ENCODE data around the gene LRRC63. TPM values are rescaled to one million over a fixed set of nuclear protein-coding genes. Genes with fewer than 3 reads are reported as not detected.

Gene LRRC63
- total and polyA plus RNA-seq, 2 donors (not counting 3 experiments of a cell fraction or from before 2014, with no cell fraction given), result 0.04 TPM; not detected in 1

DNA sequence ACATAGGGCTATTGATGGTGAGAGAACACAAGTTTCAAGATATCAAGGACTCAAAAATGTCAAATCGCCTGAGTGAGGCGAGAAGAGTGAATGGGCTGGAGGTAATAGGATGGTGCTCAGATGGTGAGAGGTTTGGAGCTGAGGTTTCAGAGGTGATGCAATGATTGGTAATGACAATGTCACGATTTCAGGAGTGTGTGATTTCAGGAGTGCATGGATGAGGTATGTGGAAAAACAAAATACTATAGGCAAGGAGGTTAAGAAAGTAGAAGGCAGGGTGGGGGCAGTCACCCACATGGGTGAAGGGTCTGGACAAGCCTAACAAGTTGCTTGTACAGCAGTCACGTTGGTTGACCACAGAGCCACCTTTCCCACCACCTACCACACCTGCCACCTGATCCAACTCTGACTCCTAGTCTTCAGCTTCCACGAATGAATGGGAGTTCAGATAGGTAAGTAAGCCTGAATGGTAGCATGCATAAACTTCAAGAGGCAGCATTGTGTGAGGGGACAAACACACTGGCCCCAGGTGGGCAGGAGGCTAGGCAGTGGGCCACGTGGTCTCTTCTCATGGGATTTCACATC is 103.9 kb downstream of the LRRC63 start:
- Histone ChIP-seq H3K9me1 (replicated peaks; ENCODE audit: control insufficient read depth, extremely low read depth, insufficient read depth, low read length) (no peaks in the 10 kb centered on the region), H3K36me3 (ENCODE audit: control insufficient read depth in 2 of 2, extremely low read depth in 1 of 2, insufficient read depth in 2 of 2, low read length in 2 of 2) (no peaks in the 10 kb centered on the region), H3K4me1 (ENCODE audit: control insufficient read depth, extremely low read depth, insufficient read depth, low read length) (no peaks in the 10 kb centered on the region), H3K27me3 (ENCODE audit: control insufficient read depth in 2 of 2, insufficient read depth in 2 of 2, low read length in 2 of 2) (peaks cover 3 to 9% of the 10 kb centered on the region in 2 experiments), H3K27ac (ENCODE audit: insufficient read depth, low read depth, low read length) (no peak overlapping the region), H3K79me2 (ENCODE audit: control insufficient read depth, insufficient read depth, low read length) (no peaks in the 10 kb centered on the region), H3K4me3 (replicated peaks in 1 of 3; ENCODE audit: insufficient read depth in 1 of 3, low read depth in 1 of 3, low read length in 3 of 3) (no peak overlapping the region), H3K4me2 (ENCODE audit: insufficient read depth, low read length) (no peak overlapping the region), H3K9ac (replicated peaks; ENCODE audit: extremely low read depth, insufficient read depth, low read length) (no peak overlapping the region), H4K20me1 (replicated peaks; ENCODE audit: control insufficient read depth, extremely low read depth, insufficient read depth, low read length) (no peaks in the 10 kb centered on the region), H2AFZ (ENCODE audit: low read depth, low read length) (no peak overlapping the region), H3K9me3 (replicated peaks; ENCODE audit: control insufficient read depth, insufficient read depth, low read length) (no peaks in the 10 kb centered on the region)
- ChIA-PET POLR2A (no interaction called here), CTCF (interaction anchor here (1.6 to 1.7 kb wide), 3 partner anchors 20 to 508 kb away, joined by 7 to 12 read pairs (median 9); no protein-coding TSS in a partner anchor)
- intact Hi-C loops (cut with micrococcal nuclease), result no loop called here
- TF ChIP-seq, protein P1, sequence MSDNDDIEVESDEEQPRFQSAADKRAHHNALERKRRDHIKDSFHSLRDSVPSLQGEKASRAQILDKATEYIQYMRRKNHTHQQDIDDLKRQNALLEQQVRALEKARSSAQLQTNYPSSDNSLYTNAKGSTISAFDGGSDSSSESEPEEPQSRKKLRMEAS (IDR thresholded peaks at IDR 0.05; ENCODE audit: insufficient read depth, insufficient read length), result no peak
- no peak for TF ChIP-seq POLR2AphosphoS5 (IDR thresholded peaks at IDR 0.05; ENCODE audit: insufficient read depth, low read depth, low read length)
- no peak for TF ChIP-seq EZH2 (IDR thresholded peaks at IDR 0.05; ENCODE audit: borderline replicate concordance, low read depth, low read length, severe bottlenecking)
- TF ChIP-seq POLR2A (IDR thresholded peaks at IDR 0.05; ENCODE audit: low read depth, low read length), result no peak
- TF ChIP-seq, protein P2, sequence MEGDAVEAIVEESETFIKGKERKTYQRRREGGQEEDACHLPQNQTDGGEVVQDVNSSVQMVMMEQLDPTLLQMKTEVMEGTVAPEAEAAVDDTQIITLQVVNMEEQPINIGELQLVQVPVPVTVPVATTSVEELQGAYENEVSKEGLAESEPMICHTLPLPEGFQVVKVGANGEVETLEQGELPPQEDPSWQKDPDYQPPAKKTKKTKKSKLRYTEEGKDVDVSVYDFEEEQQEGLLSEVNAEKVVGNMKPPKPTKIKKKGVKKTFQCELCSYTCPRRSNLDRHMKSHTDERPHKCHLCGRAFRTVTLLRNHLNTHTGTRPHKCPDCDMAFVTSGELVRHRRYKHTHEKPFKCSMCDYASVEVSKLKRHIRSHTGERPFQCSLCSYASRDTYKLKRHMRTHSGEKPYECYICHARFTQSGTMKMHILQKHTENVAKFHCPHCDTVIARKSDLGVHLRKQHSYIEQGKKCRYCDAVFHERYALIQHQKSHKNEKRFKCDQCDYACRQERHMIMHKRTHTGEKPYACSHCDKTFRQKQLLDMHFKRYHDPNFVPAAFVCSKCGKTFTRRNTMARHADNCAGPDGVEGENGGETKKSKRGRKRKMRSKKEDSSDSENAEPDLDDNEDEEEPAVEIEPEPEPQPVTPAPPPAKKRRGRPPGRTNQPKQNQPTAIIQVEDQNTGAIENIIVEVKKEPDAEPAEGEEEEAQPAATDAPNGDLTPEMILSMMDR (IDR thresholded peaks at IDR 0.05; ENCODE audit: extremely low read depth in 1 of 2, insufficient read depth in 1 of 2, low read depth in 1 of 2, low read length in 2 of 2), result no peak
- TF ChIP-seq FOS (IDR thresholded peaks at IDR 0.05; ENCODE audit: borderline replicate concordance, insufficient read depth, low read length), result no peak
- no peak for TF ChIP-seq JUN (IDR thresholded peaks at IDR 0.05; ENCODE audit: borderline replicate concordance, insufficient read depth, insufficient read length, low read depth)
- no peak for TF ChIP-seq MYC (IDR thresholded peaks at IDR 0.05; ENCODE audit: low read depth, low read length)
- TF ChIP-seq GATA2 (IDR thresholded peaks at IDR 0.05; ENCODE audit: insufficient read depth, insufficient read length, low read depth, low read length), result no peak
- no peak for FAIRE-seq
- dilution Hi-C loops (cut with MboI; ENCODE audit: extremely low pct_ligation_motif_present, low sequenced_read_pairs), result no loop called here
- DNase-seq (ENCODE audit: low read depth, low spot score), result no peak
- no TSS peak for BruUV-seq (replicated peaks)
